ENCODE data around the gene TSC1.

Gene TSC1

GRCh38 chr9:132881826-132882225 lies 62.6 kb downstream of the TSC1 start:
- Histone ChIP-seq H3K4me1 (ENCODE audit: control insufficient read depth, insufficient read depth, low read length) (no peaks in the 10 kb centered on the region), H3K27me3 (ENCODE audit: control insufficient read depth, insufficient read depth, low read length, poor library complexity, severe bottlenecking) (peaks cover 12% of the 10 kb centered on the region), H3K36me3 (ENCODE audit: control insufficient read depth, insufficient read depth, low read length) (no peaks in the 10 kb centered on the region), H3K9me3 (ENCODE audit: control insufficient read depth, low read length) (no peaks in the 10 kb centered on the region), H3K27ac (ENCODE audit: insufficient read depth, low read depth, low read length, poor library complexity, severe bottlenecking) (no peak overlapping the region), H3K4me3 (ENCODE audit: insufficient read depth, low read depth, low read length) (no peak overlapping the region)
- WGBS, 2 experiments: 92 to 95% methylated on average over 6 of the region's 6 CpGs

- WGBS, 2 experiments: 86 to 87% methylated on average over 6 to 7 of the region's 7 CpGs
- no peaks in the 10 kb centered on the region for H3K36me3 ChIP-seq (ENCODE audit: control insufficient read depth, insufficient read depth, low read length)
- no peaks in the 10 kb centered on the region for H3K4me1 ChIP-seq (ENCODE audit: control insufficient read depth, insufficient read depth, low read length)
- no peaks in the 10 kb centered on the region for H3K9me3 ChIP-seq (ENCODE audit: control insufficient read depth, low read length)
- H3K4me3 ChIP-seq (ENCODE audit: insufficient read depth, low read depth, low read length): no peak overlapping the region
- no peak overlapping the region for H3K27ac ChIP-seq (ENCODE audit: insufficient read depth, low read depth, low read length, poor library complexity, severe bottlenecking)
- H3K27me3 ChIP-seq (ENCODE audit: control insufficient read depth, insufficient read depth, low read length, poor library complexity, severe bottlenecking): peaks cover 23% of the 10 kb centered on the region
Measured at GRCh38 chr9:132880324-132880661, 64.1 kb downstream of the TSC1 start.

GRCh38 chr9:132879457-132880323 lies 64.7 kb downstream of the TSC1 start:
- WGBS, 2 experiments: 91 to 92% methylated on average over 5 to 6 of the region's 6 CpGs
- no peaks in the 10 kb centered on the region for H3K9me3 ChIP-seq (ENCODE audit: control insufficient read depth, low read length)
- H3K27ac ChIP-seq (ENCODE audit: insufficient read depth, low read depth, low read length, poor library complexity, severe bottlenecking): no peak overlapping the region
- H3K36me3 ChIP-seq (ENCODE audit: control insufficient read depth, insufficient read depth, low read length): no peaks in the 10 kb centered on the region
- H3K4me3 ChIP-seq (ENCODE audit: insufficient read depth, low read depth, low read length): no peak overlapping the region
- peaks cover 24% of the 10 kb centered on the region for H3K27me3 ChIP-seq (ENCODE audit: control insufficient read depth, insufficient read depth, low read length, poor library complexity, severe bottlenecking)
- no peaks in the 10 kb centered on the region for H3K4me1 ChIP-seq (ENCODE audit: control insufficient read depth, insufficient read depth, low read length)

- Histone ChIP-seq H3K36me3 (ENCODE audit: control insufficient read depth, insufficient read depth, low read length) (no peaks in the 10 kb centered on the region), H3K4me1 (ENCODE audit: control insufficient read depth, insufficient read depth, low read length) (no peaks in the 10 kb centered on the region), H3K27me3 (ENCODE audit: control insufficient read depth, insufficient read depth, low read length, poor library complexity, severe bottlenecking) (peaks cover 24% of the 10 kb centered on the region), H3K9me3 (ENCODE audit: control insufficient read depth, low read length) (no peaks in the 10 kb centered on the region), H3K27ac (ENCODE audit: insufficient read depth, low read depth, low read length, poor library complexity, severe bottlenecking) (no peak within 1 kb of the TSS), H3K4me3 (ENCODE audit: insufficient read depth, low read depth, low read length) (peak within 1 kb of the TSS; percentile 74)
- 27 to 29% methylated on average over 42 of the region's 42 CpGs for WGBS, 2 experiments
Measured at GRCh38 chr9:132878695-132879456, 65.5 kb downstream of the TSC1 start, which contains the start of gene SPACA9. Gene SPACA9 (plus strand): TSS chr9:132878898. CDS start chr9:132883948, 5,050 bp downstream.

GRCh38 chr9:132877824-132878694 lies 66.4 kb downstream of the TSC1 start, which contains the start of gene AK8:
Gene AK8 (minus strand): TSS chr9:132878284. CDS start chr9:132878255, 29 bp downstream.
- peak within 1 kb of the TSS; percentile 74 for H3K4me3 ChIP-seq (ENCODE audit: insufficient read depth, low read depth, low read length)
- no peaks in the 10 kb centered on the region for H3K36me3 ChIP-seq (ENCODE audit: control insufficient read depth, insufficient read depth, low read length)
- 1 to 2% methylated on average over 89 of the region's 89 CpGs for WGBS, 2 experiments
- no peak within 1 kb of the TSS for H3K27ac ChIP-seq (ENCODE audit: insufficient read depth, low read depth, low read length, poor library complexity, severe bottlenecking)
- peaks cover 24% of the 10 kb centered on the region for H3K27me3 ChIP-seq (ENCODE audit: control insufficient read depth, insufficient read depth, low read length, poor library complexity, severe bottlenecking)
- no peaks in the 10 kb centered on the region for H3K4me1 ChIP-seq (ENCODE audit: control insufficient read depth, insufficient read depth, low read length)
- no peaks in the 10 kb centered on the region for H3K9me3 ChIP-seq (ENCODE audit: control insufficient read depth, low read length)

- 60 to 65% methylated on average over 14 of the region's 14 CpGs for WGBS, 2 experiments
- Histone ChIP-seq H3K4me3 (ENCODE audit: insufficient read depth, low read depth, low read length) (peak overlapping the region; percentile 74), H3K27me3 (ENCODE audit: control insufficient read depth, insufficient read depth, low read length, poor library complexity, severe bottlenecking) (peaks cover 24% of the 10 kb centered on the region), H3K4me1 (ENCODE audit: control insufficient read depth, insufficient read depth, low read length) (no peaks in the 10 kb centered on the region), H3K36me3 (ENCODE audit: control insufficient read depth, insufficient read depth, low read length) (no peaks in the 10 kb centered on the region), H3K9me3 (ENCODE audit: control insufficient read depth, low read length) (no peaks in the 10 kb centered on the region), H3K27ac (ENCODE audit: insufficient read depth, low read depth, low read length, poor library complexity, severe bottlenecking) (no peak overlapping the region)
Measured at GRCh38 chr9:132877458-132877823, 67.0 kb downstream of the TSC1 start.

GRCh38 chr9:132876849-132877248 lies 67.6 kb downstream of the TSC1 start:
- WGBS, 2 experiments: 92 to 93% methylated on average over 3 of the region's 3 CpGs
- Histone ChIP-seq H3K27me3 (ENCODE audit: control insufficient read depth, insufficient read depth, low read length, poor library complexity, severe bottlenecking) (peaks cover 24% of the 10 kb centered on the region), H3K4me3 (ENCODE audit: insufficient read depth, low read depth, low read length) (no peak overlapping the region)

GRCh38 chr9:132875159-132875558 lies 69.3 kb downstream of the TSC1 start:
- Histone ChIP-seq H3K4me3 (ENCODE audit: insufficient read depth, low read depth, low read length) (no peak overlapping the region), H3K27ac (ENCODE audit: insufficient read depth, low read depth, low read length, poor library complexity, severe bottlenecking) (no peak overlapping the region), H3K4me1 (ENCODE audit: control insufficient read depth, insufficient read depth, low read length) (no peaks in the 10 kb centered on the region), H3K27me3 (ENCODE audit: control insufficient read depth, insufficient read depth, low read length, poor library complexity, severe bottlenecking) (peaks cover 24% of the 10 kb centered on the region), H3K36me3 (ENCODE audit: control insufficient read depth, insufficient read depth, low read length) (no peaks in the 10 kb centered on the region), H3K9me3 (ENCODE audit: control insufficient read depth, low read length) (no peaks in the 10 kb centered on the region)
- WGBS, 2 experiments: 79 to 85% methylated on average over 5 of the region's 5 CpGs

More at GRCh38 chr9:132876849-132877248, 67.6 kb downstream of the TSC1 start:
- Histone ChIP-seq H3K36me3 (ENCODE audit: control insufficient read depth, insufficient read depth, low read length) (no peaks in the 10 kb centered on the region), H3K27ac (ENCODE audit: insufficient read depth, low read depth, low read length, poor library complexity, severe bottlenecking) (no peak overlapping the region), H3K4me1 (ENCODE audit: control insufficient read depth, insufficient read depth, low read length) (no peaks in the 10 kb centered on the region), H3K9me3 (ENCODE audit: control insufficient read depth, low read length) (no peaks in the 10 kb centered on the region)

- no peak overlapping the region for H3K27ac ChIP-seq (ENCODE audit: insufficient read depth, low read depth, low read length, poor library complexity, severe bottlenecking)
- H3K9me3 ChIP-seq (ENCODE audit: control insufficient read depth, low read length): no peaks in the 10 kb centered on the region
- WGBS, 2 experiments: 85 to 88% methylated on average over 7 of the region's 7 CpGs
- no peaks in the 10 kb centered on the region for H3K36me3 ChIP-seq (ENCODE audit: control insufficient read depth, insufficient read depth, low read length)
- no peak overlapping the region for H3K4me3 ChIP-seq (ENCODE audit: insufficient read depth, low read depth, low read length)
- H3K27me3 ChIP-seq (ENCODE audit: control insufficient read depth, insufficient read depth, low read length, poor library complexity, severe bottlenecking): peaks cover 24% of the 10 kb centered on the region
- no peaks in the 10 kb centered on the region for H3K4me1 ChIP-seq (ENCODE audit: control insufficient read depth, insufficient read depth, low read length)
Measured at GRCh38 chr9:132873403-132873802, 71.0 kb downstream of the TSC1 start.
